KBM-7 (cell line): Measurements from ENCODE around the gene CTXN1.
"Not testable (repeated sequence)": the region's sequence is repeated elsewhere in the genome, so short reads cannot be mapped to it uniquely, and the experiment has no call there.

Experiments used
- DNase-seq: peaks from one replicate; pipeline ENCODE4 v3.0.0-alpha.2; 2015
- in situ Hi-C: fragments of 300-500 bp; cut with MboI; formaldehyde crosslinking; loops from 2 replicates; pipeline ENCODE4 v1.14.3; 2020; ENCODE audit warnings: low sequenced_read_pairs, low pct_unique_long_range_greater_than_20kb, mixed read lengths

CTXN1 gene

GRCh38 chr19:7928334-7928706 is 2.4 kb upstream of the CTXN1 start:
- in situ Hi-C loops: no loop called here
- DNase-seq: no peak

- in situ Hi-C loops: no loop called here
- no peak for DNase-seq
Measured at GRCh38 chr19:7927605-7928333, 1.8 kb upstream of the CTXN1 start.

- in situ Hi-C loops: no loop called here
- DNase-seq: no peak
Measured at GRCh38 chr19:7926727-7927604, 1.0 kb upstream of the CTXN1 start.

GRCh38 chr19:7925171-7925851 is 624 bp downstream of the CTXN1 start:
- DNase-seq: peak; percentile 88
- in situ Hi-C loops: no loop called here

GRCh38 chr19:7924651-7925170 is 1.2 kb downstream of the CTXN1 start:
- DNase-seq: no peak
- in situ Hi-C loops: no loop called here

GRCh38 chr19:7924241-7924640 is 1.7 kb downstream of the CTXN1 start:
- DNase-seq: no peak
- in situ Hi-C loops: no loop called here

- no peak for DNase-seq
Measured at GRCh38 chr19:7923295-7924191, 2.4 kb downstream of the CTXN1 start.

GRCh38 chr19:7922836-7923195 is 3.1 kb downstream of the CTXN1 start:
- in situ Hi-C loops: no loop called here
- DNase-seq: no peak

More at GRCh38 chr19:7923295-7924191, 2.4 kb downstream of the CTXN1 start:
- in situ Hi-C loops: no loop called here

- in situ Hi-C loops: no loop called here
Measured at GRCh38 chr19:7921967-7922835, 3.7 kb downstream of the CTXN1 start.

GRCh38 chr19:7921302-7921966 is 4.5 kb downstream of the CTXN1 start:
- DNase-seq: no peak
- in situ Hi-C loops: no loop called here

More at GRCh38 chr19:7921967-7922835, 3.7 kb downstream of the CTXN1 start:
- no peak for DNase-seq

GRCh38 chr19:7920519-7921301 is 5.2 kb downstream of the CTXN1 start:
- in situ Hi-C loops: no loop called here
- peak; percentile 86 for DNase-seq

GRCh38 chr19:7919610-7920518 is 6.1 kb downstream of the CTXN1 start, which contains the start of gene SNAPC2:
TSS of gene SNAPC2 (plus strand) at chr19:7920338. CDS start at chr19:7920367, 29 bp downstream.
- DNase-seq: peak; percentile 97
- in situ Hi-C loops: no loop called here

GRCh38 chr19:7918615-7919421 is 7.1 kb downstream of the CTXN1 start:
- in situ Hi-C loops: no loop called here

GRCh38 chr19:7918062-7918614 is 7.8 kb downstream of the CTXN1 start:
- DNase-seq, in situ Hi-C loops: not testable (repeated sequence)

More at GRCh38 chr19:7918615-7919421, 7.1 kb downstream of the CTXN1 start:
- no peak for DNase-seq
